ENCODE results near the gene FAF1. TPM values are rescaled to one million over a fixed set of nuclear protein-coding genes. Genes with fewer than 3 reads are reported as not detected.
A peak's percentile ranks its signal among the peaks of the same experiment; 100 is the strongest.

FAF1 gene
- total RNA-seq, 2 donors from 2014 or later = 71.2 to 76.8 TPM

DNA sequence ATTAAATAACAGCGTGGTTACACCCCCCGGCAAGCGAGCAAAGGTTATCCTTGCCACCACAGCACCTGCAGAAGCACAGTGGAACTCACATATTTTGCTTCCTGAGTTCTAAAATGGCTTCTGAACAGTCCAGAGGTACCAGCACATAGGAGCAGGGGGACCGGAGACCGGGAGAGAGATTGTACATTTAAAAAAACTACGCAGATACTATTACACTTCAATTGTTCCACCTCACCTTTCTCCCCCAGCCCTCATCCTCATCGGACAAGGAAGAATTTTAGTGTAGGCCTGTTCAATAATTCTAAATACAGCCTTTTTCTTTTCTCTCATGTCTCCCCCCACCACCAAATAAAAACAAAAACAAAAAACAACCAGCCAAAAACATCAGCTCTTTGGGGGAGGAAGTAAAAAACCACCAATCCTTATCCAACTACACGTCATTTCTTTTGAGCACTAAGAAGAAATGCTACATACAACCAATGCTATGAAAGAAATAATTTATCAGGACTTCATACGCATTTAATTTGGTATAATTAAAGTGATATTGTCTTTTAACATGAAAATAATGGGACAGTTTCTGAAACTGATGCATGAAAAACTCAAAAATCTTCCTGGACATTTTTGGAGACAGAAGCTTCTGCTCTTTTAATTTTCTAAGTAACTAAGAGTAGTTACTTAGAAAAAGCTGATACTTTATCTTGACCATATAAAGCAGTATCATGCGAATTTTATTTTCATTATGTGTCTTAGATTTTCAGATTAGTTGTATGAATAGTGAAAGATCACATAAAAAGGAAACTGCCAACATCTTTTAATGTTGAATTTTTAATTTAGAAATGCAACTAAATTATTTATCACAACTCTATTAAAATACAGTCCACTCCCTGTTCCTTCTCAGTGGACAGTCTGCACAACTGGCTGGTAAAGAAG lies 19.1 kb upstream of the FAF1 start:
- ATAC-seq = peak; percentile 17 to 24
- DNase-seq = no peak
- intact Hi-C loops (cut with DNase I) = no loop called here

DNA sequence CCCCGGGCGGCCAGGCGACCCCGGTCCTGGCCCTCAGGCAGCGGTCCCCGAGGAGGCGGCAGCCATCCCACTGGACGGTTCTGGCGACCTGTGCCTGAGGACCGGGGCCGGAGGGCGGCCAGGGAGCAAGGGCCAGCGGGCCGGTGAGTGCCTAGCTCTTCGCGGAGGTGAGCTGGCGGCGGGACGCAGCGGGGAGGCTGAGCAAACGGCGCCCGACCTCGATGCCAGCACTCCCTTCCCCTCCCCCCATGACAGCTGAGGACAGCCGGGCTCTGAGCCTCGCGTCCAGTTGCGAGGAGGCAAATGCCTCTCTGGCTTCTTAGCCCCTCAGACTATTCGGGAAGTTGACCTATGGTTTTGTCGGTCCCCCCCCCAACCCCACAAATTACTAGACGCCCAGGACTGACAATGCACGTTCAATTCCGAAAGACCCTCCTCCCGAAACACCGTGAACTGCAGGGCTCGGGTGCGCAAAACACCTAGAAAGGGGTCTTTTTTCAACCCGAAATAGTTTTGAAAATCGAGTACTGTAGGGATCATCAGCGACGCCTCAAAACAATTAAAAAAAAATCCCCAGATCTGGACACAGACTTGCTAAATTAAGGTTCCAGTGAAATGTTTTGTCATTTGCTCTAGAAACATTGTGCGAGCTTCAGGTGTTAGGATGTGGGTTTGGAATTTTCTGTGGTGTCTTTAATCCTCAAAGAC lies 18.2 kb upstream of the FAF1 start:
- peak; percentile 72 to 87 for ATAC-seq
- intact Hi-C loops (cut with DNase I) = no loop called here
- peak; percentile 76 for DNase-seq

DNA sequence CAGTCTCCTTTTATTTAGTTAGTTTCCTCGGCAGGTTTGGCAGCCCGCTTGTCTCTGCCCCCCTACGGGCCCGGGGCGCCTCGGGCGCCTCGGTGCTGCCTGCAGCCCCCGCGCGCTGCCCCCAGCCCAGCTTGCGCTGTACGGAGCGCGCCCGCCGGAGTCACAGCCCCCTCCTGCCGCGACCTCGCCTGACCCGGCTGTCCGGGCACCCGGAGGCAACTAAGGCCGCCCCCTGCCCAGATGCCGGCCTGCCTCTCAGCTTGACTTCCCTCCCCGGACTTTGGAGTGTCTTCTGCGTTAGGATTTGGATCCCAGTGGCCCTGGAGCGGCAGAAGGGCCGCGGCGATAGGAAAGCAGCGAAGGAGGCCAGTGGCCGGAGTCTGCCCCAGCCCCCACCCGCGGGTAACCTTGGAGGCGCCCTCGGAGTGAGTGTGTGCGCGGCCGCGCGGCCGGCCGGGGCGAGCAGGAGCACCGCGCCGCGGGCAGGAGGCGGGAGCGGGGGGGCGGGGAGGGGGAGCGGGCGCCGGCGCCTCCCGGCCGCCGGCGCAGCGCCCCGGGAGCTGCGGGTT lies 17.6 kb upstream of the FAF1 start:
- intact Hi-C loops (cut with DNase I) = no loop called here
- ATAC-seq (peak; percentile 92 to 95), DNase-seq (peak; percentile 76)

DNA sequence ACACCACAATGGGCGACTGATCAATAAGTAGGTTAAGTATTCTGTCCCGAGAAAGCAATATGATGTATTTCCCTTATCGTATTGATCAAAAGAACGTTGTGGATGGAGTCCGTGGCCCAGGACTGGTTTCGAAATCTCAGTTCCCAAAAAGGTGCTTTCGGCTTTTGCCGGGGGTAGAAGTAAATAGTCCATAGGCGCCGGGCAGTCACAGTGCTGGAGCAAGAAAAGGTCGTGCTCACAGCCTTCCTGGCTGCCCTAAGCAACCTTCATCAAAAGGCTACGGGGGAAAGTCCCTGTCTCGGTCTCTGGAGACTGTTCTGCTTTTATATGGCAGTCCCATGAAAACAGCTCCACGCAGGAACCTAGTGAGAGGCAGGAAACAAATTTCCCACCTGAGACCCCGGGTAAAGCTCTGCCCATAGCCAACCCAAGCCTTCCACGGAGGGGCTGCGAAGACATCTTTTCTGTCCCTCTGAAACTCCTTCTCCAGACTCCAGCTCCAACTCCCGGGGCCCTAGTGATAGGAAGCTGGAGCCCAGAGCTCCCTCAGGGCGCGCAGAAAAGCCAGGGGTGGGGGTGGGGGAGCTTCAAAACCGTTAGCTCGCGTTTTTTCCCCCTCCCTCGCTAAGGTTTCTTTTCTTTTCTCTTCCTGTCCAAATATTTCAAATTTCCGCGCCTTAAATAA lies 17.0 kb upstream of the FAF1 start:
- DNase-seq = peak; percentile 32
- intact Hi-C loops (cut with DNase I) = no loop called here
- ATAC-seq = peak; percentile 72 to 75

DNA sequence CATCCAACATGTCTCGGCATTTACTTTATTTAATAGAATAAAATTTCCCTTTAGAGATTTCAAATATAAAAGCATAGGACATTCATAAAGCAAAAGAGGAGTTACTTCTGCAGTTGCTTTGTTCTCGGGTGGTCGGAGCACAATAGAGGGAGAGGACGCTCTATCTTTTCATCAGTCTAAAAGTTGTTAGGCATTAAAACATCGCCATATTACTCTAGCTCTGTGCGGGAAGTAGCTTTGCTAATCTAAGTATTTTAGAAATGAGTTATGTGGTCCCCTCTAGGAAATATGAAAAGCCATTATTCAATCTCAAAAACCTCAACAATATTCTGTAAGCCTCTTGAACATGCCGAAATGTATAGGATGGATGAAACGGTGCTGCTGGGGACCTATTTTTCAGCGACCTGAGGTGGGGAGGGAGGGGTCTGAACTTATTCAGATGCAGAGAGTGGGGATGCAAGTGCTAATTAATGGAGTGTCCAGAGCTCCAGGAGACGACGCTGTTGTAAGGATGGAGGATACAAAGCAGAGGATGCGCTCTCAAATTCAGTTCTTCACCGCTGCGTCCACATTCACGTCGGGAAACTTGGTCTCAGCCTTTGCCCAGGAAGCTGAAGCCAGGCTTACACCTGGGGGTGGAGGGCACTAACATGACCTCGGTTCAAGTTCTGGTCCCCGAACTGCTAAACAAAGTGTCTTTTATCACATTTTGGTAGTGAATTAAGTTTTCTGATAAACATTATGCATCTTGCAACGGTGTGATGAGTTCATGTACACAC lies 16.2 kb upstream of the FAF1 start:
- intact Hi-C loops (cut with DNase I) = no loop called here
- DNase-seq (no peak), ATAC-seq (no peak)

DNA sequence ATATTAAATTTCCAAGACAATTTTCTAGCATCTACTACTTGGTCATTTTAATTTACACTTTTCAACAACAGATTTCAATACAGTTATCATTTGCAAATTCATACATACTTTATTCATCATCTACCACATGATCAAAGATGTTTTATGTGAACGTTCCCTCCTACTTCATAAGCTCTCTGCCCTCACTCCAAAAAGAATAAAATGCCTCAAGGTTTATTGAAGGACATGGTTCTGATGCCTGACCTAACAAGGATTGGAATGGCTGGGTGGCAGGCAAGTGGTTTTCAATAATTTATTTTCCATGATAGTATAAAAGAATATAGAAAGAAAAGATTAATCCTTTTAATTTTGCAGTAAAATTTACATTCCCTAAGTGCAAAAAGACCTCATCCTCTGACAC lies 15.4 kb upstream of the FAF1 start:
- intact Hi-C loops (cut with DNase I) = no loop called here
- no peak for DNase-seq
- no peak for ATAC-seq

DNA sequence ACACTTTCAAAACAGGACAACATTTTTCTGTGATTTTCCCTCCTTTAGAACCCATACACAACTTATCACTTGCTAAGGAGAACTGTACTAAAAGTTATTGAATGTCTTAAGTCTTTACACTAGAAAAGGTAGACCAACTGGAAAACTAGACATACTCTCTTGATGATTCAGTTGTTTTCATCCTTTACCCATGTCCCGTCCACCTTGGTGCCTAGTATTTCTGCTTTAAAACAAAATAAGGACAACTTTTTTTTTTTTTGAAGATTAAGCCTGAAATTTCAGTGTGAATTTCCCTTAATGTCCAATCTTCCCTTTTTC lies 14.5 kb upstream of the FAF1 start:
- ATAC-seq (no peak), DNase-seq (no peak)
- intact Hi-C loops (cut with DNase I) = no loop called here

DNA sequence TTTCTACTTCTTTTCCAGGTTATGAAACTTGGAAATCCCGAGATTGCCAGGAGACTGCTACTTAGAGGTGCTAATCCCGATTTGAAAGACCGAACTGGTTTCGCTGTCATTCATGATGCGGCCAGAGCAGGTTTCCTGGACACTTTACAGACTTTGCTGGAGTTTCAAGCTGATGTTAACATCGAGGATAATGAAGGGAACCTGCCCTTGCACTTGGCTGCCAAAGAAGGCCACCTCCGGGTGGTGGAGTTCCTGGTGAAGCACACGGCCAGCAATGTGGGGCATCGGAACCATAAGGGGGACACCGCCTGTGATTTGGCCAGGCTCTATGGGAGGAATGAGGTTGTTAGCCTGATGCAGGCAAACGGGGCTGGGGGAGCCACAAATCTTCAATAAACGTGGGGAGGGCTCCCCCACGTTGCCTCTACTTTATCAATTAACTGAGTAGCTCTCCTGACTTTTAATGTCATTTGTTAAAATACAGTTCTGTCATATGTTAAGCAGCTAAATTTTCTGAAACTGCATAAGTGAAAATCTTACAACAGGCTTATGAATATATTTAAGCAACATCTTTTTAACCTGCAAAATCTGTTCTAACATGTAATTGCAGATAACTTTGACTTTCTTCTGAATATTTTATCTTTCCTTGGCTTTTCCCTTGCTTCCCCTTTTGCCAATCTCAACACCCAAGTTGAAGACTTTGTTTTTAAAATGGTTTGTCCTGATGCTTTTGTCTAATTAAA lies 14.0 kb upstream of the FAF1 start:
- no peak for DNase-seq
- no peak for ATAC-seq
- intact Hi-C loops (cut with DNase I) = no loop called here

DNA sequence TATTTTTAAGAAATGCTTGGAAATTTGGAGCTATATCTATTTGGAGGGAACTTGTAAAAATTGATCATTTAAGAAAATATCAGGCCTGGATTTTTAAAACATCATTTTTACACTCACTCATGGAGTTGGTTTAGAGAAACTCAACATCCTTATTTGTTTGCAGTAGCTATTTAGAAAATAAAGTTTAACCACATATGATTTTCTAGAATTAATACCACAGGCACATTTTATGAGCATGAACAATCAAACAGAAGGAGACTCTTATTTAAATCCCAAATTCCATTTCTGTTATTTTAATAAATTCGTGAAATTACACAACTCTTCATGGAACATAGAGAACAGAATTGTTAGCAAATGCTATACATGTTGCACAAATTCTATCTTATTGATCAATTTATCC lies 13.2 kb upstream of the FAF1 start:
- no peak for DNase-seq
- no peak for ATAC-seq
- intact Hi-C loops (cut with DNase I) = no loop called here

DNA sequence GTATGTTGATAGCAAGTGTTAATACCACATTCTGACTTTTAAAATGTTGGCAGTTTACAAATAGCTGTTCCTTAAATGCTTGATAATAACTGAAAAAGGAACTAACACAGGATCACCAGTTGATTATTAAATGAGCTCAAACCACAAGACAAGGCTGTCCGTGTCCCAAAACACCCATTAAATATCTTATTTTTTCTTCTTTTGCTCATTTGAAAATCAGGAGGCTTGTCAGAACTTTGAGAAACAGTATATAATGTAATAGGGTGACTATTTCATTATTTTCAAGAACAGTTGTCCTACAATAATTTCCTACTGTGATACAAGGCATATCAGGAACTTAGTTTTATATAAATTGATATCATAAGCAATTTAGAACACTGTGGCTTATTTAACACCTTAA lies 12.7 kb upstream of the FAF1 start:
- DNase-seq = no peak
- ATAC-seq = no peak
- intact Hi-C loops (cut with DNase I) = no loop called here

DNA sequence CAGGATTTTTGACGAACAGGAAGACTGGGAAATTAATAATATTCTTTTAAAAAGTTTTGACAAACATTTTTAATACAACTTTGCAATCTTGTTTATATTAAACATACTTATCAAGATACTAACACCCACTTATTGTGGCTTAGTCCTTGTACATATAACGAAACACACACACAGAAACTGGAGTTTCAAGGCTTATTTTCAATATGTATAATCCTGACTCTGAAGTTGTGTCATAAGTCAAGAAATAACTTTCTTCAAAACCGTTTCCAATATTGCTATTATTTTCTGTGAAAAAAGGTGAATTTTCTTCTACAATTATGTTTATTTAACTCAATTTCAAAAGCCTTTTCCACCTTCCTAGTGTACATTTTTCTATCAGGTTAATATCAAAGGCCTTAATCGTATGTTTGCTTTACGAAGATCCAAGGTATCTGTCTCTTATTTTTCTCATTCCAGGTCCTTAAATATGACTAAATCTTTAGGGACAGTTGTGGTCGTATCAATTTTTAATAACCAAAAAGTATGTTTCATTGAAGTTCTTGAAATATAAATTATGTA lies 11.8 kb upstream of the FAF1 start:
- no peak for DNase-seq
- ATAC-seq = no peak
- intact Hi-C loops (cut with DNase I) = no loop called here

DNA sequence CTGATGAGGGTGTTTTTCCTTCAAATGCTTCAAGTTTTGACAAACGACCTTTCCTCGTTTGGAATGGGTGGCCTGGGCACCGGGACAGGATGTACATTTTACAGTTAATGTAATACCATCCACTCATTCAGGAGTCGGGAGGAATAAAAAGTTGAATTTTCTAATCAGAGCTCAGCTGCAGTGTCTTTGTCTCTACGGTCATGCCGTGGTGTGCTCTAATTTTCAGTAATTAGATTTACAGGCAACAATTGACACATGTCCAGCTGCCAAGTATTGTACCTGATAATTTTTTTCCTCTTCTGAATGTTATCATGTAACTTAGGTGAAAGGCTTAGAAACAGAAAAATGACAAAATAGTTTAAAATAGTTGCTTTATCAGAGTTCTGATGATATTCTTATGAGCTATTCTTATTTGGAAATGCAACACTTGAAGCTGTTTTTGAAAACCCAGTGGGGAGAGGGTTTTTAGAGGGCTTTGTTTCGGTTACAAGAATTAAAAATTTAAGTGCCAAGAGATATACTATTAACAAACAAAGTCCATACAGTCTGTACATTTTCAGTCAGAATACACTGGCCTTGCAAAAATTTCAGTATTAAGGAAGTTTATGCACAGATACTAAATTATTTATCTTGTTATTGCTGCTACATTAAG lies 11.0 kb upstream of the FAF1 start:
- intact Hi-C loops (cut with DNase I) = no loop called here
- DNase-seq (no peak), ATAC-seq (no peak)

DNA sequence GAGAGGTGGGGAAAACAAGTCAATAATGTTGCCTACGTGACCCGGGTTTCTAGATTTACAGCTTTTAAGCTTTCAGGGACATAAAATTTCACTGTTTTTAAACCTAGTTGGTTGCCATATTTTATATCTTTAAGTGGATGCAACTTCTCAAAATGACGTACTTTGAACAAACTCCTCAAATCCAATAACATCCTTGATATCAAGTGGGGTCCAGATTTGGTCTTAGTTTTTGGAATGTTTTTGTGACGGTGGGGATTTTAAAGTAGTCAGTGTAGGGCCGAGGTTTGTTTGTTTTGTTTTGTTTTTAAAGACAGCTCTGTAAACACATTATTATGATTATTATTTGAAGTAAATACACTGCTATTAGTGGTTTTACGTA lies 10.4 kb upstream of the FAF1 start:
- DNase-seq (no peak), ATAC-seq (no peak)
- intact Hi-C loops (cut with DNase I) = no loop called here

DNA sequence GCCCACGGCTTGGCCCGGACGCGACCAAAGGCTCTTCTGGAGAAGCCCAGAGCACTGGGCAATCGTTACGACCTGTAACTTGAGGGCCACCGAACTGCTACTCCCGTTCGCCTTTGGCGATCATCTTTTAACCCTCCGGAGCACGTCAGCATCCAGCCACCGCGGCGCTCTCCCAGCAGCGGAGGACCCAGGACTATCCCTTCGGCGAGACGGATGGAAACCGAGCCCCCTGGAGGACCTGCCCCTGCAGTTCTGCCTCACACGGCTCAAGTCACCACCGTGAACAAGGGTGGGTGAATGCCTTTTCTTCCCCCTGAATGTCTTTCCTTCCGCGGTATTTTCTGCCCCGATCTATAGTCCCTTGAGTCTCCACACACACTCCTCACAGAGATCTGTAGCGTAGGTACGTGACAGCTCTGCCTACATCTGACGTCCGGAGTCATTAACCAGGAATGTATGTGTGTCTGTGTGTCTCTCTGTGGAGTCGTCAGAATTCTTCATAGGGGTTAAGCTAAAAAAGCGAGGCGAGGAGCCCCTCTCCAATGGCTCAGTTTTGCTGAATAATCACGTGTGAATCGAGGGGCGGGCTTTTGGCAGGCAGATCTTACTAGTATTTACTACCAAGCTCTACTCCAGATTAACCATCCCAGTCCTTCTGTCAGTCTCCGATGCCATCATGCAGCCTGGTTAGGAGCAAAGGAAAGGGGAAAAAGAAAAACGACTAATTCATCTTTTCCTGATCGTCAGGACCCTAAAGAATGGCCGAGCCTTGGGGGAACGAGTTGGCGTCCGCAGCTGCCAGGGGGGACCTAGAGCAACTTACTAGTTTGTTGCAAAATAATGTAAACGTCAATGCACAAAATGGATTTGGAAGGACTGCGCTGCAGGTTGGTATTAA lies 9.8 kb upstream of the FAF1 start, which contains the start of gene CDKN2C:
TSS of gene CDKN2C (plus strand) at position 635 of the 898 bp plus-strand sequence. CDS start at position 759, 124 bp downstream.
- DNase-seq (peak; percentile 79), ATAC-seq (peak; percentile 44)
- intact Hi-C loops (cut with DNase I) = no loop called here

DNA sequence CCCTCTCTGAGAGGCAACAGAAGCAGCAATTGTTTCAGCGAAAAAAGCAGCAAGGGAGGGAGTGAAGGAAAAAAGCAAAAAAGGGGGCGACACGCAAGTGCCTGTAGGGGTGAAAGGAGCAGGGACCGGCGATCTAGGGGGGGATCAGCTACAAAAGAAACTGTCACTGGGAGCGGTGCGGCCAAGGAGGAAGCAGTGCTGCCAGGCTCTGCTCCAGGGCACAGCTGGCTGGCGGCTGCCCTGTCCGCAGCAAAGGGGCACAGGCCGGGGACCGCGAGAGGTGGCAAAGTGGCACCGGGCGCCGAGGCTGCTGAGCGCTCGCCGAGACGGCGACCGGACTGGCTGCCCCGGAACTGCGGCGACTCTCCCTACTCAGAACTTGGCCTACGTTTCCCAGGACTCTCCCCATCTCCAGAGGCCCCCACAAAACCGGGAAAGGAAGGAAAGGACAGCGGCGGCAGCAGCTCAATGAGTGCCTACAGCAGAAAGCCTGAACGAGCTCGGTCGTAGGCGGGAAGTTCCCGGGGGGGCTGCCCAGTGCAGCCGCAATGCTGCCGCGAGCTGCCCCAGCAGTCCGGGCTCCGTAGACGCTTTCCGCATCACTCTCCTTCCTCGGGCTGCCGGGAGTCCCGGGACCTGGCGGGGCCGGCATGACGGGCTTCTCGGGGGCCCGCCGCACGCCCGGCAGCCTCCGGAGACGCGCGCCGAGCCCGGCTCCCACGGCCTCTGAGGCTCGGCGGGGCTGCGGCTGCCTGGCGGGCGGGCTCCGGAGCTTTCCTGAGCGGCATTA lies 8.9 kb upstream of the FAF1 start:
- ATAC-seq (peak; percentile 24 to 44), DNase-seq (peak; percentile 45)
- intact Hi-C loops (cut with DNase I) = no loop called here

All from left cardiac atrium (tissue), 4 donors.